ENCODE data around the gene NAA38.
"Not testable (repeated sequence)": the region's sequence is repeated elsewhere in the genome, so short reads cannot be mapped to it uniquely, and the experiment has no call there.

Gene NAA38

GRCh38 chr17:7818746-7819645 is 38.4 kb downstream of the NAA38 start:
- DNase-seq, result no peak

GRCh38 chr17:7818026-7818425 is 39.3 kb downstream of the NAA38 start:
- DNase-seq, result no peak

- DNase-seq, result no peak
Measured at GRCh38 chr17:7817643-7817964, 39.8 kb downstream of the NAA38 start.

DNA sequence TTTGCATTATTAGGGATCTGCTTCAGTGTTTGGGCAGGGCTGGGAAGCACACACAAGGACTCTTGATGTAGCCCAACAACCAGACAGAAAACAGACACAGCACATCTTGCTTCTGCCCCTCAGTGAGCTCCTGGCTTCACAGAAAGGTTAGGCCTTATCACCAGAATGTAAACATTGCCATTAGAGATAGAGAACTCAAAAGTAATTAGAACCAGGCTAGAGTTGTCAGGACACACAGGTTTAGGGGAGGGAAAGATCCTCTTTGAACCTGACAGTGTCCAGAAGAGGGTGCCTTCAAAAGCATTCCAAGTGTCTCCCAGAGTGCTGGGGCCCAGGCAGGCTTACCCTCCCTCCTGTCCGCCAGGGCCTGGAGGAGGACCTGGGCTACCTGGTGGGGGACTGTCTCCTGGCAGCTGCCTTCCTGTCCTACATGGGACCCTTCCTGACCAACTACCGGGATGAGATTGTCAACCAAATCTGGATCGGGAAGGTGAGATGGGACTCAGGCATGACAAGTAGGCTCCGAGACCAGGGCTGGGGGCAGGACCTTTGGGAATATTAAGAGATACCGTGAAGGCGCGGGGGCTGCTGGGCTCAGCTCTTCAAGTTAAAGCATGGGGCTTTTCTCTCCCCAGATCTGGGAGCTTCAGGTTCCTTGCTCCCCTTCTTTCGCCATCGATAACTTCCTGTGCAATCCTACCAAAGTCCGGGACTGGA is 40.3 kb downstream of the NAA38 start:
- no peak for DNase-seq

- no peak for DNase-seq
Measured at GRCh38 chr17:7814969-7815368, 42.4 kb downstream of the NAA38 start.

DNA sequence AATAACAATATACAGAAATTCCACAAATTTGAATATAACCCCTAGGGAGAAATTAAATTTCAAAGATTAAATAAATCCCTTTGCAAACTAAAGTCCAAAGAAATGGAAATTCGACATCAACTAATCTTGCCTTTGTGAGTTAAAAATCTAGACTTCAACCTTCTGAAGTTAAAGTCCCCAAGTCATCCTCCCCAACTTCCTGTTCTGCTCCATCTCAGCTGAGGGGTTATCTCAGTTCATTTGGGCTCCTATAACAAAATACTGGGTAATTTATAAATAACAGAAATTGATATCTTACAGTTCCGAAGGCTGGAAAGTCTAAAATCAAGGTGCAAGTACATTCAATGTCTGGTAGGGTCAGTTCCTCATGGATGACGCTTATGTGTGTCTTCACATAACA is 46.1 kb downstream of the NAA38 start:
- no peak for DNase-seq

DNA sequence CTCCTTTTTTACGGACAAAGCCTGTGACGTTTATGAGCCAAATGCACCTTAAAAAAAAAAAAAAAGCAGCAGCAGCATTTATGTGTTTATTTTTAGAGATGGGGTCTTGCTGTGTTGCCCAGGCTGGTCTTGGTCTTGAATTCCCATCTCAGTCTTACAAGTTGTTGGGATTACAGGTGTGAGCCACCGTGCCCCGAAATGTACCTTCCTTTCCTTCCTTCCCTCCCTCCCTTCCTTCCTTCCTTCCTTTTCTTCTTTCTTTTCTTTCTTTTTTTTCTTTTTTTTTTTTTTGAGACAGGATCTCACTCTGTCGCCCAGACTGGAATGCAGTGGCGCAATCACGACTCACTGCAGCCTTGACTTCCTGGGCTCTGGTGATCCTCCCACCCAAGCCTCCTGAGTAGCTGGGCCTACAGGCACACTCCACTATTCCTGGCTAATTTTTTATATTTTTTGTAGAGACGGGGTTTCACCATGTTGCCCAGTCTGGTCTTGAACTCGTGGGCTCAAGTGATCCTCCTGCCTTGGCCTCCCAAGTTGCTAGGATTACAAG is 47.5 kb downstream of the NAA38 start:
- DNase-seq, result not testable (repeated sequence)

- no peak for DNase-seq
Measured at GRCh38 chr17:7809086-7809790, 48.1 kb downstream of the NAA38 start.

- no peak for DNase-seq
Measured at GRCh38 chr17:7807206-7807605, 50.2 kb downstream of the NAA38 start.
